SK-N-MC (cell line): Measurements from ENCODE around the gene ZC3H7B.

ENCODE experiments used
- DNase-seq: peaks from one replicate; pipeline ENCODE4 v3.0.0-alpha.2; 2011; ENCODE audit warnings: low read depth, low spot score
- H3K27ac ChIP-seq: fragments of 200-600 bp; sonication (generic); 2 replicates; pipeline ENCODE4 v1.5.1; 2016; ENCODE audit warnings: mixed run types
- H3K36me3 ChIP-seq: fragments of 200-600 bp; sonication (generic); 2 replicates; pipeline ENCODE4 v1.6.1; 2017; ENCODE audit warnings: antibody characterized with exemption, low read length, mixed read lengths; ENCODE audit not compliant: insufficient read depth
- H3K4me3 ChIP-seq: fragments of 200-600 bp; sonication (generic); 2 replicates; pipeline ENCODE4 v1.5.1; 2016
- H3K9ac ChIP-seq: fragments of 200-600 bp; sonication (generic); 2 replicates; pipeline ENCODE4 v1.8.0; 2017; ENCODE audit warnings: mixed run types, mixed read lengths; ENCODE audit not compliant: insufficient read length
- H3K9me3 ChIP-seq: fragments of 200-600 bp; sonication (generic); 2 replicates; pipeline ENCODE4 v1.6.1; 2017; ENCODE audit warnings: low read depth, mild to moderate bottlenecking, antibody characterized with exemption, low read length, moderate library complexity, mixed read lengths
- EZH2 ChIP-seq: fragments of 200-600 bp; sonication (generic); IDR thresholded peaks from one replicate; pipeline ENCODE4 v1.6.1; 2017; ENCODE audit warnings: antibody characterized with exemption
- FOXP2 ChIP-seq: optimal IDR thresholded peaks from 2 replicates; pipeline ENCODE3; 2011; ENCODE audit warnings: mild to moderate bottlenecking, moderate library complexity; ENCODE audit not compliant: insufficient read depth; ENCODE audit errors: extremely low read length, control extremely low read depth
- POLR2AphosphoS5 ChIP-seq: IDR thresholded peaks from 2 replicates; pipeline ENCODE4 v1.6.1; 2012; ENCODE audit warnings: mild to moderate bottlenecking, low read depth, low read length, borderline replicate concordance

Gene ZC3H7B

GRCh38 chr22:41262250-41262765, 39.0 kb upstream of the ZC3H7B start:
- Histone ChIP-seq H3K9me3 (no peaks in the 10 kb centered on the region), H3K27ac (no peak overlapping the region), H3K36me3 (peaks cover 89% of the 10 kb centered on the region), H3K4me3 (no peak overlapping the region), H3K9ac (no peak overlapping the region)
- no peak for DNase-seq
- TF ChIP-seq FOXP2: no peak
- no peak for TF ChIP-seq EZH2
- TF ChIP-seq POLR2AphosphoS5: no peak

GRCh38 chr22:41263704-41264103, 37.6 kb upstream of the ZC3H7B start:
- Histone ChIP-seq H3K4me3 (no peak overlapping the region), H3K9ac (no peak overlapping the region), H3K27ac (no peak overlapping the region), H3K36me3 (peaks cover 89% of the 10 kb centered on the region), H3K9me3 (no peaks in the 10 kb centered on the region)
- no peak for DNase-seq
- TF ChIP-seq FOXP2 (no peak), POLR2AphosphoS5 (no peak), EZH2 (no peak)

GRCh38 chr22:41264408-41264941, 36.9 kb upstream of the ZC3H7B start:
- H3K9ac ChIP-seq: no peak overlapping the region
- no peak for DNase-seq
- H3K9me3 ChIP-seq: no peaks in the 10 kb centered on the region
- H3K27ac ChIP-seq: no peak overlapping the region
- peaks cover 89% of the 10 kb centered on the region for H3K36me3 ChIP-seq
- no peak overlapping the region for H3K4me3 ChIP-seq
- no peak for TF ChIP-seq POLR2AphosphoS5
- TF ChIP-seq EZH2: no peak
- TF ChIP-seq FOXP2: no peak

GRCh38 chr22:41267958-41268357, 33.4 kb upstream of the ZC3H7B start:
- no peak overlapping the region for H3K4me3 ChIP-seq
- H3K9ac ChIP-seq: no peak overlapping the region
- no peaks in the 10 kb centered on the region for H3K9me3 ChIP-seq
- no peak overlapping the region for H3K27ac ChIP-seq
- no peak for DNase-seq
- TF ChIP-seq POLR2AphosphoS5 (no peak), EZH2 (no peak), FOXP2 (no peak)
- peaks cover 78% of the 10 kb centered on the region for H3K36me3 ChIP-seq

GRCh38 chr22:41271787-41272186, 29.5 kb upstream of the ZC3H7B start:
- Histone ChIP-seq H3K27ac (no peak overlapping the region), H3K9ac (no peak overlapping the region), H3K9me3 (no peaks in the 10 kb centered on the region), H3K36me3 (peaks cover 84% of the 10 kb centered on the region), H3K4me3 (no peak overlapping the region)
- no peak for DNase-seq
- no peak for TF ChIP-seq POLR2AphosphoS5
- no peak for TF ChIP-seq EZH2
- no peak for TF ChIP-seq FOXP2

- no peak overlapping the region for H3K27ac ChIP-seq
- TF ChIP-seq FOXP2: no peak
- no peak for TF ChIP-seq POLR2AphosphoS5
- TF ChIP-seq EZH2: no peak
- no peak overlapping the region for H3K9ac ChIP-seq
- no peak for DNase-seq
- no peaks in the 10 kb centered on the region for H3K9me3 ChIP-seq
- peaks cover 83% of the 10 kb centered on the region for H3K36me3 ChIP-seq
- H3K4me3 ChIP-seq: no peak overlapping the region
Measured at GRCh38 chr22:41273128-41273527, 28.2 kb upstream of the ZC3H7B start.

- no peak overlapping the region for H3K9ac ChIP-seq
- TF ChIP-seq FOXP2 (no peak), POLR2AphosphoS5 (no peak), EZH2 (no peak)
- H3K36me3 ChIP-seq: peaks cover 84% of the 10 kb centered on the region
- DNase-seq: no peak
- H3K4me3 ChIP-seq: no peak overlapping the region
- no peaks in the 10 kb centered on the region for H3K9me3 ChIP-seq
- no peak overlapping the region for H3K27ac ChIP-seq
Measured at GRCh38 chr22:41274856-41275255, 26.5 kb upstream of the ZC3H7B start.

- no peak overlapping the region for H3K27ac ChIP-seq
- peaks cover 90% of the 10 kb centered on the region for H3K36me3 ChIP-seq
- H3K9ac ChIP-seq: no peak overlapping the region
- TF ChIP-seq FOXP2 (no peak), POLR2AphosphoS5 (no peak), EZH2 (no peak)
- no peak overlapping the region for H3K4me3 ChIP-seq
- no peak for DNase-seq
- no peaks in the 10 kb centered on the region for H3K9me3 ChIP-seq
Measured at GRCh38 chr22:41280065-41280464, 21.3 kb upstream of the ZC3H7B start.

- TF ChIP-seq POLR2AphosphoS5 (no peak), EZH2 (no peak), FOXP2 (no peak)
- Histone ChIP-seq H3K36me3 (peaks cover 82% of the 10 kb centered on the region), H3K4me3 (no peak overlapping the region), H3K9me3 (no peaks in the 10 kb centered on the region), H3K9ac (no peak overlapping the region), H3K27ac (no peak overlapping the region)
- no peak for DNase-seq
Measured at GRCh38 chr22:41280854-41281253, 20.5 kb upstream of the ZC3H7B start.
